Natural killer cell (primary cell): ENCODE data around the gene OR2F1. TPM values are rescaled to one million over a fixed set of nuclear protein-coding genes. Genes with fewer than 3 reads are reported as not detected.

Experiments
- ATAC-seq, 3 donors: fragments of 150-1000 bp in 2 of 3; fragments of 200-7000 bp in 1 of 3; cut with Tn5 transposase; 1 replicate in 1 of 3; 2 replicates in 2 of 3; pipeline ENCODE4 v1.10.0; 2021; ENCODE audit warnings: mild to moderate bottlenecking in 2 of 3, moderate library complexity in 2 of 3
- DNase-seq, 2 donors: peaks; one replicate each; pipeline versions ENCODE4 v3.0.0 to v3.0.0-alpha.2; 2013 to 2021; ENCODE audit warnings: mixed read lengths in 1 of 2
- H3K27ac ChIP-seq: one replicate; pipeline ENCODE4 v1.5.1; 2013; ENCODE audit warnings: mild to moderate bottlenecking, low read length
- H3K27me3 ChIP-seq: one replicate; pipeline ENCODE4 v1.6.1; 2013; ENCODE audit warnings: low read length; ENCODE audit not compliant: control insufficient read depth, insufficient read depth
- H3K36me3 ChIP-seq: one replicate; pipeline ENCODE4 v1.6.1; 2013; ENCODE audit warnings: low read length; ENCODE audit not compliant: control insufficient read depth, insufficient read depth
- H3K4me1 ChIP-seq: one replicate; pipeline ENCODE4 v1.6.1; 2013; ENCODE audit warnings: low read length; ENCODE audit not compliant: control insufficient read depth, insufficient read depth
- H3K4me3 ChIP-seq: one replicate; pipeline ENCODE4 v1.5.1; 2013; ENCODE audit warnings: low read length
- H3K9me3 ChIP-seq: one replicate; pipeline ENCODE4 v1.6.1; 2013; ENCODE audit warnings: low read length; ENCODE audit not compliant: control insufficient read depth, insufficient read depth
- H3K27ac Mint-ChIP-seq, 2 donors: one replicate each; pipeline ENCODE4 v1.8.0; 2022; ENCODE audit warnings: mild to moderate bottlenecking in 2 of 2, mixed read lengths in 2 of 2, moderate library complexity in 1 of 2
- H3K27me3 Mint-ChIP-seq, 2 donors: one replicate each; pipeline ENCODE4 v1.8.0; 2022; ENCODE audit warnings: low read depth in 2 of 2, mixed read lengths in 2 of 2
- H3K36me3 Mint-ChIP-seq: one replicate; pipeline ENCODE4 v1.8.0; 2022; ENCODE audit warnings: mixed read lengths
- H3K4me1 Mint-ChIP-seq, 2 donors: one replicate each; pipeline ENCODE4 v1.8.0; 2022; ENCODE audit warnings: mixed read lengths in 2 of 2
- H3K4me3 Mint-ChIP-seq: one replicate; pipeline ENCODE4 v1.8.0; 2022; ENCODE audit warnings: mild to moderate bottlenecking, moderate library complexity, mixed read lengths
- H3K9me3 Mint-ChIP-seq, 2 donors: one replicate each; pipeline ENCODE4 v1.8.0; 2022; ENCODE audit warnings: mixed read lengths in 2 of 2
- WGBS: methylation state at CpG from one replicate; pipeline ENCODE4 v1.1.7; 2013; ENCODE audit warnings: missing lambda C conversion rate; ENCODE audit not compliant: insufficient coverage; 5-methylcytosine and 5-hydroxymethylcytosine counted together
- intact Hi-C: fragments of 100-400 bp; cut with micrococcal nuclease; formaldehyde crosslinking; loops from one replicate; pipeline ENCODE4 v1.14.2; 2022
- total RNA-seq, 4 donors: library from RNA; stranded (reverse); fragments of 120-200 nt in 1 of 4; gene quantifications; one replicate each; pipeline versions ENCODE4 v1.2.3 to v1.2.4, GENCODE V29; 2013 to 2022
- TF ChIP-seq, protein P1 (sequence below): fragments of 200-600 bp; IDR thresholded peaks from one replicate; pipeline ENCODE4 v1.8.0; 2022; ENCODE audit warnings: antibody characterized with exemption

The OR2F1 gene
- total RNA-seq, 3 donors from 2014 or later (not counting 1 experiment from before 2014, with no cell fraction given): not detected

GRCh38 chr7:143936087-143937009 is 18.3 kb upstream of the OR2F1 start:
- no peaks in the 10 kb centered on the region for H3K36me3 Mint-ChIP-seq
- intact Hi-C loops: no loop called here
- Histone ChIP-seq H3K36me3 (no peaks in the 10 kb centered on the region), H3K9me3 (peaks cover 4% of the 10 kb centered on the region), H3K4me3 (no peak overlapping the region), H3K27me3 (peaks cover 2% of the 10 kb centered on the region), H3K4me1 (no peaks in the 10 kb centered on the region), H3K27ac (no peak overlapping the region)
- no peak overlapping the region for H3K27ac Mint-ChIP-seq
- no peak for ATAC-seq
- H3K4me3 Mint-ChIP-seq: no peak overlapping the region
- H3K4me1 Mint-ChIP-seq: no peaks in the 10 kb centered on the region
- H3K9me3 Mint-ChIP-seq: peaks cover 0 to 3% of the 10 kb centered on the region in 2 donors
- WGBS: 67% methylated on average over 3 of the region's 4 CpGs
- no peak for DNase-seq
- peaks cover 6 to 15% of the 10 kb centered on the region in 2 donors for H3K27me3 Mint-ChIP-seq
- TF ChIP-seq, protein P1, sequence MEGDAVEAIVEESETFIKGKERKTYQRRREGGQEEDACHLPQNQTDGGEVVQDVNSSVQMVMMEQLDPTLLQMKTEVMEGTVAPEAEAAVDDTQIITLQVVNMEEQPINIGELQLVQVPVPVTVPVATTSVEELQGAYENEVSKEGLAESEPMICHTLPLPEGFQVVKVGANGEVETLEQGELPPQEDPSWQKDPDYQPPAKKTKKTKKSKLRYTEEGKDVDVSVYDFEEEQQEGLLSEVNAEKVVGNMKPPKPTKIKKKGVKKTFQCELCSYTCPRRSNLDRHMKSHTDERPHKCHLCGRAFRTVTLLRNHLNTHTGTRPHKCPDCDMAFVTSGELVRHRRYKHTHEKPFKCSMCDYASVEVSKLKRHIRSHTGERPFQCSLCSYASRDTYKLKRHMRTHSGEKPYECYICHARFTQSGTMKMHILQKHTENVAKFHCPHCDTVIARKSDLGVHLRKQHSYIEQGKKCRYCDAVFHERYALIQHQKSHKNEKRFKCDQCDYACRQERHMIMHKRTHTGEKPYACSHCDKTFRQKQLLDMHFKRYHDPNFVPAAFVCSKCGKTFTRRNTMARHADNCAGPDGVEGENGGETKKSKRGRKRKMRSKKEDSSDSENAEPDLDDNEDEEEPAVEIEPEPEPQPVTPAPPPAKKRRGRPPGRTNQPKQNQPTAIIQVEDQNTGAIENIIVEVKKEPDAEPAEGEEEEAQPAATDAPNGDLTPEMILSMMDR: no peak

- Histone ChIP-seq H3K4me3 (no peak overlapping the region), H3K36me3 (no peaks in the 10 kb centered on the region), H3K4me1 (no peaks in the 10 kb centered on the region), H3K9me3 (peaks cover 2% of the 10 kb centered on the region), H3K27ac (no peak overlapping the region), H3K27me3 (peaks cover under 1% of the 10 kb centered on the region)
- DNase-seq (no peak), ATAC-seq (no peak)
- TF ChIP-seq, protein P1: no peak
- peaks cover 5 to 8% of the 10 kb centered on the region in 2 donors for H3K27me3 Mint-ChIP-seq
- no peaks in the 10 kb centered on the region for H3K4me1 Mint-ChIP-seq
- no peaks in the 10 kb centered on the region for H3K36me3 Mint-ChIP-seq
- intact Hi-C loops: no loop called here
- 84% methylated on average over 4 of the region's 5 CpGs for WGBS
- no peak overlapping the region for H3K27ac Mint-ChIP-seq
- H3K4me3 Mint-ChIP-seq: no peak overlapping the region
- H3K9me3 Mint-ChIP-seq: no peaks in the 10 kb centered on the region
Measured at GRCh38 chr7:143938379-143939243, 16.0 kb upstream of the OR2F1 start.

GRCh38 chr7:143945423-143945822 is 9.2 kb upstream of the OR2F1 start:
- Mint-ChIP-seq H3K36me3 (peaks cover 7% of the 10 kb centered on the region), H3K27me3 (peaks cover 23 to 50% of the 10 kb centered on the region in 2 donors), H3K27ac (no peak overlapping the region), H3K9me3 (peaks cover 0 to 8% of the 10 kb centered on the region in 2 donors), H3K4me1 (no peaks in the 10 kb centered on the region), H3K4me3 (no peak overlapping the region)
- Histone ChIP-seq H3K4me3 (no peak overlapping the region), H3K27me3 (peaks cover 3% of the 10 kb centered on the region), H3K36me3 (no peaks in the 10 kb centered on the region), H3K4me1 (no peaks in the 10 kb centered on the region), H3K9me3 (no peaks in the 10 kb centered on the region), H3K27ac (no peak overlapping the region)
- 87% methylated on average over 4 of the region's 4 CpGs for whole genome bisulfite sequencing
- TF ChIP-seq, protein P1: no peak
- DNase-seq: no peak
- ATAC-seq: no peak
- intact Hi-C loops: no loop called here
